C4-2B (cell line): ENCODE measurements around the gene MTFMT.

Experiments used
- CTCF ChIP-seq: fragments of 450-650 bp; conservative IDR thresholded peaks from 2 replicates; pipeline ENCODE4 v1.5.1; 2017; ENCODE audit warnings: mild to moderate bottlenecking
- ZFX ChIP-seq: fragments of 450-650 bp; IDR thresholded peaks from 2 replicates; pipeline ENCODE4 v1.6.1; 2017

- TF ChIP-seq CTCF (peak; percentile 77), ZFX (no peak)
These were observed 48.5 kb upstream of the MTFMT start for GRCh38 chr15:65077981-65078352.
